ENCODE results near the gene SMYD5.
"Not testable (repeated sequence)": the region's sequence is repeated elsewhere in the genome, so short reads cannot be mapped to it uniquely, and the experiment has no call there.

Gene SMYD5

GRCh38 chr2:73262108-73262651 lies 48.1 kb downstream of the SMYD5 start:
- DNase-seq = no peak

DNA sequence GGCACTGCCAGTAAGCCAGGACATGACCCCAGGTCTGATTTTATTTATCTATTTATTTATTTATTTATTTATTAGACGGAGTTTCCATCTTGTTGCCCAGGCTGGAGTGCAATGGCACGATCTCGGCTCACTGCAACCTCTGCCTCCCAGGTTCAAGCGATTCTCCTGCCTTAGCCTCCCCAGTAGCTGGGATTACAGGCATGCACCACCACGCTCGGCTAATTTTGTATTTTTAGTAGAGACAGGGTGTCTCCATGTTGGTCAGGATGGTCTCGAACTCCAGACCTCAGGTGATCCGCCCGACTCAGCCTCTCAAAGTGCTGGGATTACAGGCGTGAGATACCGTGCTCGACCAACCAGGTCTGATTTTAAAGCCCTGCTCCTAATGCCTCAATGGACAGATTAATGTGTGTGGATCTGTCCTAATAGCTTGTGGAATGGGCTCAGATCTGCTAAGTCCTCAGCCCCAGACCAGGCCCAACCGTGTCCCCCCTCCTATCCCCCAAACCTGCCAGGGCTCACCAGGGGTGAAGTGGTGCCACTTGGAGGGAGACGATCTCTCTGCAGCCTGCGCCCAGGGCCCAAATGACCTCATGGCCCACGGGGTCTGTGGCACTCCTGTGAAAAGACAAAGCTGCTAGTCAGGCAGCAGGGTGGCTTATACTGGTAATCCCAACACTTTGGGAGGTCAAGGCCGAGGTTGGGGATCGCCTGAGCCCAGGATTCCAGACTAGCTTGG lies 48.8 kb downstream of the SMYD5 start:
- DNase-seq = not testable (repeated sequence)

DNA sequence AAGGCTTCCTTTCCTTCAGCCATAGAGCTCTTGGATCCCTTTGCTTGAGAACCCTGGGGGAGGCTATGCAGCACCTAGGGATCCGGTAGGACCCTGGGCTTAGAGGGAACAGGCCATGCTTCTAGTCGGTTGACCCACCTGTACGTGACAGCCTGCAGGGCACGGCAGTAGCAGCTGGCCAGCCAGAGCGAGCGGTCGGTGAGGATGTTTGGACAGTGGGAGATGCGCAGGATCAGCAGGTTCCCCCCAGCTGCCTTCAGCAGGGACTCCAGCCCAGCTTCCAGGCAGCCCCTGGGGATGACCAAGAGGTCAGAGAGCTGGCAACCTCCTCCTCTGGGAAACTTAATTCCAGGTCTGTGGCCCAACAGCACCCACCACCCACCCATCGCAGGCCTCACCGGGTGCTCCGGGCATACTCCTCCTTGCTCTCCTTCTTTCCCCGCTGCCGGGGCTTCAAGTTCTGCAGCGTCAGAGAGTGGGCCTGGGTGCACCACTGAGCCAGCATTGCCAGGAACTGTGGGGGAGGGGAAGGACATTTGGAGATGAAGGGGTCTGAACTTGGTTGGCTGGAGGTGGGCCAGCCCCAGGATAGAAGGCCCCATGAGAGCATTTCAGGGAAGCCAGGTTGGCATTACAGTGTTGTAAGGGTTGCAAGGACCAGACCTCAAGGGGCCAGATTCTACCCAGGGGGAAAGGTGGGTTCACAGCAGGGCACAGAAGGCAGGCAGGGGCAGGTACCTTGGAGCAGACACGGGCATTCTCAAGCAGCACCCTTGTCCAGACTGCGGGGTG lies 49.7 kb downstream of the SMYD5 start:
- DNase-seq = no peak

- no peak for DNase-seq
Measured at GRCh38 chr2:73264332-73264606, 50.2 kb downstream of the SMYD5 start.

GRCh38 chr2:73264783-73265182 lies 50.7 kb downstream of the SMYD5 start:
- no peak for DNase-seq

- DNase-seq = no peak
Measured at GRCh38 chr2:73265298-73266060, 51.4 kb downstream of the SMYD5 start.

DNA sequence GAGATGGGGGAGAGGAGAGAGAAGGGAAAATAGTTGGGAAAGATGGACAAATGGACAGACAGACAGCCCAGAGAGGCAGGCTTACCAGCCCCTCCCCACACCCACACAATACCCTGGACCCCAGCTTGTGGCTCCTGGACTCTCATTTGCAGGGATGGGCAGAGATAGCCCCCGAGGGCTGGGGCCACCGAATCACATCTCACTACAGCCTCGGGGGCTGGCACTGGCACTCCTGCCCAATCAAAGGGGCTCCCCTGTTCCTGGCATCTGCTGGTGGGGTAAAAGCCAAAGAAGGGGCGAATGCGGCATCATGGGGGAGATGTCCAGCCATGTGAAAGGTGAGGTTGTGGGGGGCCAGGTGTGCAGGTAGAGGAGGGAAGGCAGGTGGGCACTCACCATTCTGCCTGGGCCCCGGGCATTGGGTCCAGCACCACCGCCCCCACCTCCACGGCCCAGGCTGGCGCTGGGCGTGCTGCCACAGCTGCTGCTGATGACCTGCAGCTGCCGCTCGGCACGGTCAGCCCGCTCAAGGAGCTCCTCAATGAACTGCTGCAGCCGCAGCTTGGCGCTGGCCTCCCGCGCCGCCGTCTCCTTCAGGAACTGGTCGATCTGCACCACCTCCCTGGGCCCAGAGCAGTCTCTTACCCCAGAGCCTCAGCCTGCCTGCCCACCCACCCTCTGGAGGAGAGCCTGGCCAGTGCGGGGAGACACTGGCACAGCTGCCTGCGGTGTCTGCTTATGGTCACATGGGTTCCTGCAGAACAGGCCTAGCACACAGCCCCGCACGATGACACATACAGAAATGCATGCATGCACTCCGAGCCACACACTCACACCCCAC lies 52.2 kb downstream of the SMYD5 start:
- DNase-seq = no peak

GRCh38 chr2:73267008-73267407 lies 53.0 kb downstream of the SMYD5 start:
- no peak for DNase-seq

DNA sequence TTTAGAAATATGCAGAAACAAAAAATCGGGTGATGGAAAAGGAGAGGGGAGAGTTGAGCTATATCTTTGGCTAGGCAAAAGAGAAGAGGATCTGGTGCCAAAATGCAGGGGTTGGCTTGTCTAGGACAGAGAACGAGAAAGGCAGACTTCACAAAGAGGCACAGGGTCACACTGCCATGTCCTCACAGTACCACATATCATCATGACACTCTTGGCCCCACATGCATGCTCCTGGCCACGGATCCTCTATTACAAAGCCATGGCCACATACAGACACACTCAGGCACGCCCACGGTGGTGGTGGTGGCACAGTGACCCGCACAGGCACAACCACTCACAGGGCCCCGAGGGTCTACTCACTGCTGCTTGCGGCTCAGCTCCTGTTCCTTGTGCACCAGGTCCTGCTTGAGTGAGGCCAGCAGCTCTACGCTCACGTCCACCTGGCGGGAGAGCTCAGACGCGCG lies 54.4 kb downstream of the SMYD5 start:
- DNase-seq = no peak

DNA sequence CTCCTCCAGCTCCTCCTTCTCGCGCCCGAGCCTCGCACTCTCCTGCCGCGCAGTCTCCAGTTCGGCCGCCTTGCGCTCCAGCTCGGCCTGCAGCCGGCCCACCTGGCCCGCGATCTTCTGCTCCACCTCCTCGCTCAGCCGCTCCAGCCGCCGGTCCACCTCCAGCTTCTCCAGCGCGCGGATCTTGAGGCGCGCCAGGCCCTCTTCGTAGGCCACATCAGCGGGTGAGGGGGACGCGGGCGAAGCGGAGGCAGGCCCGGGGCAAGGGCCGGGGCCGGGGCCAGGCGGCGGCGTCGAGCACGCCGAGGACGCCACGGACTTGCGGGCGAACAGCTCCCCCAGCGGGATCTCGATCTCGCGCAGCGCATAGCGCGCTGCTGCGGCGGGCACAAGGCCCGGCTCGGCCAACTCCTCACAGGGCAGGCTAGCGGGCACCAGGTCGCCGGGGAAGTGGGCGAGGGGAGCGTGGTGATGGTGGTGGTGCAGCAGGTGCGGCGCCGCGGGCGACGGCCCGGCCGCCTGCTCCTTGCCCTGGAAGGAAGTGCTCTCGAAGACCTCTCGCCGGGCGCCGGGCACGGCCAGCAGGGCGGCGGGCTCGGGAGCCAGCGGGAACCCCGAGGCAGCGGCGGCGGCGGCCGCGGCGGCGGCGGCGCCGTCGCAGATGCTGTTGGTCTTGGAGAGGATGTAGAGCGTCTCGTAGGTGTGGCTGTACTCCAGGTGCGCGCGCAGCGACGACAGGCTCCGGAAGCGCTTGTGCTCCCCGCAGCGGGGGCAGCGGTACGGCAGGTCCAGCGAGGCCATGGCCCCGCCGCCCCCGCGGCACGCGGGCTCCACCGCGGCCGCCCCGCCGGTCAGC lies 55.0 kb downstream of the SMYD5 start:
- DNase-seq = peak; percentile 12 to 67 (median 42)

DNA sequence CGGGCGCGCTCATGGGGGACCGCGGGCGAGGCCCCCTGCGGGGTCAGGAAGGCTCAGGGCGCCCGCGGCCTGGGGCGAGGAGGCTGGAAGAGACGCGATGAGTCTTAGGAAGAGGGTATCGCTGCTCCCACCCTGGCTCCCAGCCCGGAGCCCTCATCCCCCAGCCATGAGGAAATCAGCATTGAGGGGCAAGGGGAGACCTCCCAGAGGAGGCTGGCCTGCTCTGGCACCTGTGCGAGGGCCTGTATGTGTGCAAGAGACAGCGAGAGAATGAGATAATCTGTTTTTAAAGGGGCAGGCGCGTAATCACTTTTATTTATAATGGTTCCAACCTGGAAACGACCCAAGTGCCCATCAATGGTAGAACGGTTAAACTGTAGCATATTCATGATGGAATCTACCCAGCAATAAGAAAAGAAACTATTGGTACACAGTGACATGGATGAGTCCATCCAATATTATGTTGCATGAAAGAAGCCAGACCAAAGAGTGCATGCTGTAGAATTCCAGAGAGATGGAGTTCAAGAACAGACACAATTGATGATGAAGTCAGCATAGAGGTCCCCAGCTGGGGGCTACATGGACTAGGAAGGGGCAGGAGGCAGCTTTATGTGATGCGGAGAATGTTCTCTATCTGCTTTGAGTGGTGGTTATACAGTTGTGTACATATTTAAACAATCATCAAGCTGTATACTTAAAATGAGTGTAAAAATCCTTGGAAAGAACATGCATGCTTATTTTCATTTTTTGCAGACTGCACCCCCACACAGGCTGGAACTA lies 55.8 kb downstream of the SMYD5 start:
- no peak for DNase-seq

- no peak for DNase-seq
Measured at GRCh38 chr2:73272270-73272669, 58.2 kb downstream of the SMYD5 start.
